ENCODE data around the gene TBL1X. TPM values are rescaled to one million over a fixed set of nuclear protein-coding genes. Genes with fewer than 3 reads are reported as not detected.
"Not testable (repeated sequence)": the region's sequence is repeated elsewhere in the genome, so short reads cannot be mapped to it uniquely, and the experiment has no call there.

TBL1X gene
- total RNA-seq, 1 donor from 2014 or later, result 34.5 TPM

- Mint-ChIP-seq H3K27ac (no peak overlapping the region), H3K27me3 (ENCODE audit: low read depth) (no peaks in the 10 kb centered on the region), H3K36me3 (no peaks in the 10 kb centered on the region), H3K4me1 (peaks cover 7% of the 10 kb centered on the region), H3K4me3 (no peak overlapping the region), H3K9me3 (peaks cover 16% of the 10 kb centered on the region)
- TF ChIP-seq CTCF (IDR thresholded peaks at IDR 0.05; ENCODE audit: unreplicated experiment), result no peak
- DNase-seq (ENCODE audit: low spot score in 2 of 2, unreplicated experiment in 2 of 2), result no peak
Measured at GRCh38 chrX:9430346-9430921, 34.4 kb upstream of the TBL1X start.

- H3K27me3 Mint-ChIP-seq (ENCODE audit: low read depth), result no peaks in the 10 kb centered on the region
Measured at GRCh38 chrX:9431281-9431680, 33.6 kb upstream of the TBL1X start.

DNA sequence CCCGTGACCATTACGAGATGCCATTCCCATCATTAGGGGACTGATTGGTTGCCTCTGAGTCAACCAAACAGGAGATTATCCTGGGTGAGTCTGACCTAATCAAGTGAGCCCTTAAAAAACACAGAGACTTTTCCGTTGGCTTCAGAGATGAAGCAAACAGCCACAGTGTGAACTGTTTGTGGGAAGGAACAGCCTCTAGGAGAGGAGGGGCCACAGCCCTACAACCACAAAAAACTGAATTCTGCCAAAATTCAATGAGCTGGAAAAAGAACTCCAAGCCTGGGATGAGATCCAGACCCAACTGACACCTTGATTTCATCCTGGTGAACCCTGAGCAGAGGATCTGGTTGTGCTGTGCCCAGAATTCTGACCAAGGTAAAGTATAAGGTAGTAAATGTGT is 31.3 kb upstream of the TBL1X start:
- H3K27me3 Mint-ChIP-seq (ENCODE audit: low read depth), result no peaks in the 10 kb centered on the region
- H3K4me1 Mint-ChIP-seq, result peaks cover 7% of the 10 kb centered on the region
- peaks cover 7% of the 10 kb centered on the region for H3K9me3 Mint-ChIP-seq
- no peak for DNase-seq (ENCODE audit: low spot score in 2 of 2, unreplicated experiment in 2 of 2)
- H3K27ac Mint-ChIP-seq, result no peak overlapping the region
- no peak for TF ChIP-seq CTCF (IDR thresholded peaks at IDR 0.05; ENCODE audit: unreplicated experiment)
- no peak overlapping the region for H3K4me3 Mint-ChIP-seq
- no peaks in the 10 kb centered on the region for H3K36me3 Mint-ChIP-seq

More at GRCh38 chrX:9431281-9431680, 33.6 kb upstream of the TBL1X start:
- Mint-ChIP-seq H3K4me1 (peaks cover 7% of the 10 kb centered on the region), H3K27ac (no peak overlapping the region), H3K9me3 (peaks cover 7% of the 10 kb centered on the region), H3K4me3 (no peak overlapping the region), H3K36me3 (no peaks in the 10 kb centered on the region)
- DNase-seq (ENCODE audit: low spot score in 2 of 2, unreplicated experiment in 2 of 2), result no peak
- no peak for TF ChIP-seq CTCF (IDR thresholded peaks at IDR 0.05; ENCODE audit: unreplicated experiment)

GRCh38 chrX:9434051-9434550 is 30.8 kb upstream of the TBL1X start:
- H3K9me3 Mint-ChIP-seq, result peaks cover 7% of the 10 kb centered on the region
- no peak for TF ChIP-seq CTCF (IDR thresholded peaks at IDR 0.05; ENCODE audit: unreplicated experiment)
- peaks cover 7% of the 10 kb centered on the region for H3K4me1 Mint-ChIP-seq
- H3K27me3 Mint-ChIP-seq (ENCODE audit: low read depth), result no peaks in the 10 kb centered on the region
- H3K27ac Mint-ChIP-seq, result no peak overlapping the region
- H3K4me3 Mint-ChIP-seq, result no peak overlapping the region
- DNase-seq (ENCODE audit: low spot score in 2 of 2, unreplicated experiment in 2 of 2), result no peak
- no peaks in the 10 kb centered on the region for H3K36me3 Mint-ChIP-seq

DNA sequence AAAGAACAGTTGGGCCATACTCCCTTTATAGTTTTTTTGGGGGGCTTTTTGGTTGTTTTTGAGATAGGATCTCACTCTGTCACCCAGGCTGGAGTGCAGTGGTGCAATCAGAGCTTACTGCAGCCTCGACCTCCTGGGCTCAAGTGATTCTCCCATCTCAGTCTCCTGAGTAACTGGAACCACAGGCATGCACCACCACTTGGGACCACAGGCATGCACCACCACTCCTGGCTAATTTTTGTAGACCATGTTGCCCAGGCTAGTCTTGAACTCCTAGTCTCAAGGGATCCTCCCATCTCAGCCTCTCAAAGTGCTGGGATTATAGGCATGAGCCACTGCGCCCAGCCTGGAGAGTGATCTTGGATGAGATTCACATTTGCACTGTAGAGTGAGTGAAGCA is 29.8 kb upstream of the TBL1X start:
- H3K27me3 Mint-ChIP-seq (ENCODE audit: low read depth); DNase-seq (ENCODE audit: low spot score in 2 of 2, unreplicated experiment in 2 of 2); H3K4me1 Mint-ChIP-seq; H3K36me3 Mint-ChIP-seq; H3K9me3 Mint-ChIP-seq; H3K27ac Mint-ChIP-seq; H3K4me3 Mint-ChIP-seq: not testable (repeated sequence)

DNA sequence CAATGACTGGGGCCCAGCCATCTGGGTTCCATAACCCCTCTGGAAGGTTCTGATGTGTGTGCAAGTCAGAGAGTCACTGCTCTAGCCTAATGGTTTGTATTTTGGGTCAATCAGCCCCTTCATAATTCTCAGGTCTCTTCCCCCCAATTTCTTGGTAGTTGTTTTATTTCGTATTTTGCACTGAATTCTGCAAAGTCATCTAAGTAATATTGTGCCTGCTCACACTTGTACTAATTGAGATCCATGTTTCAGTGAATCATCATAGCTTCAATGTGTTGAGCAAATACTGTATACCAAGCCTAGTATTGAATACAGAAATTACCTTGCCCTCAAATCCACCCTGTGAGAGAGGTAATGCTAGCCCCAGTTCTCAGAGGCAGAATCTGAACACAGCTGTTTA is 28.0 kb upstream of the TBL1X start:
- Mint-ChIP-seq H3K4me1 (peaks cover 9% of the 10 kb centered on the region), H3K27ac (no peak overlapping the region), H3K9me3 (peaks cover 4% of the 10 kb centered on the region), H3K36me3 (no peaks in the 10 kb centered on the region), H3K27me3 (ENCODE audit: low read depth) (no peaks in the 10 kb centered on the region), H3K4me3 (no peak overlapping the region)
- no peak for TF ChIP-seq CTCF (IDR thresholded peaks at IDR 0.05; ENCODE audit: unreplicated experiment)
- no peak for DNase-seq (ENCODE audit: low spot score in 2 of 2, unreplicated experiment in 2 of 2)
